SK-N-SH (cell line): ENCODE results near the gene SPTBN5. TPM values are rescaled to one million over a fixed set of nuclear protein-coding genes. Genes with fewer than 3 reads are reported as not detected.

Experiments used
- CTCF ChIA-PET: fragments of 300-600, 350-600 bp; formaldehyde crosslinking; extraction: SDS; loops from one replicate; lab custom pipeline; 2021; lab: Yijun Ruan, JAX
- POLR2A ChIA-PET: fragments of 350-600 bp; sonication (Branson Sonifier 250); formaldehyde crosslinking; extraction: SDS; loops from one replicate; lab custom pipeline; 2020; ENCODE audit warnings: antibody characterized with exemption, inconsistent platforms; lab: Yijun Ruan, JAX
- DNase-seq: peaks from one replicate; pipeline ENCODE4 v3.0.0; 2012
- H2AFZ ChIP-seq: fragments of 200-600 bp; sonication (generic); 2 replicates; pipeline ENCODE4 v1.8.1; 2016; ENCODE audit warnings: antibody characterized with exemption, mild to moderate bottlenecking, low read depth
- H3F3A ChIP-seq: fragments of 200-600 bp; sonication (generic); replicated peaks from 2 replicates; pipeline ENCODE3; 2016; ENCODE audit warnings: antibody characterized with exemption, mild to moderate bottlenecking; ENCODE audit not compliant: insufficient read depth
- H3K27ac ChIP-seq, 2 experiments: fragments of 200-500 bp in 1 of 2; fragments of 200-600 bp in 1 of 2; sonication (Bioruptor generic) in 1 of 2; sonication (generic), shearing (Covaris generic) in 1 of 2; 2 replicates each; pipeline versions ENCODE4 v1.5.1 to v1.6.1; 2014 to 2016; ENCODE audit warnings: low read depth in 2 of 2, inconsistent platforms in 1 of 2, low read length in 1 of 2, mild to moderate bottlenecking in 1 of 2, mixed read lengths in 1 of 2
- H3K27me3 ChIP-seq: fragments of 200-600 bp; sonication (generic), shearing (Covaris generic); 2 replicates; pipeline ENCODE4 v1.6.1; 2016; ENCODE audit warnings: mixed run types; ENCODE audit not compliant: insufficient read depth
- H3K36me3 ChIP-seq, 2 experiments: fragments of 200-500 bp in 1 of 2; fragments of 200-600 bp in 1 of 2; sonication (Bioruptor generic) in 1 of 2; sonication (generic) in 1 of 2; replicated peaks in 1 of 2; 2 replicates each; pipeline versions ENCODE3 to v1.5.1; 2014 to 2016; ENCODE audit warnings: low read length in 1 of 2, mild to moderate bottlenecking in 1 of 2; ENCODE audit not compliant: insufficient read depth in 2 of 2, control insufficient read depth in 1 of 2
- H3K4me1 ChIP-seq, 2 experiments: fragments of 200-500 bp in 1 of 2; fragments of 200-600 bp in 1 of 2; sonication (Bioruptor generic) in 1 of 2; sonication (generic), shearing (Covaris generic) in 1 of 2; 2 replicates each; pipeline versions ENCODE4 v1.5.1 to v1.6.1; 2014 to 2016; ENCODE audit warnings: low read depth in 1 of 2, low read length in 1 of 2, mixed run types in 1 of 2; ENCODE audit not compliant: insufficient read depth in 2 of 2, control insufficient read depth in 1 of 2
- H3K4me2 ChIP-seq: fragments of 200-600 bp; sonication (generic), shearing (Covaris generic); 2 replicates; pipeline ENCODE4 v1.6.1; 2017; ENCODE audit warnings: mixed run types
- H3K4me3 ChIP-seq, 2 experiments: fragments of 200-500 bp in 1 of 2; fragments of 200-600 bp in 1 of 2; sonication (Bioruptor generic) in 1 of 2; sonication (generic), shearing (Covaris generic) in 1 of 2; 2 replicates each; pipeline versions ENCODE4 v1.5.1 to v1.8.1; 2014 to 2016; ENCODE audit warnings: low read depth in 2 of 2, inconsistent platforms in 1 of 2, low read length in 1 of 2, mild to moderate bottlenecking in 1 of 2, mixed read lengths in 1 of 2, moderate library complexity in 1 of 2
- H3K79me2 ChIP-seq: fragments of 200-600 bp; sonication (generic); 2 replicates; pipeline ENCODE4 v1.8.1; 2017; ENCODE audit warnings: mild to moderate bottlenecking; ENCODE audit not compliant: insufficient read depth
- H3K9ac ChIP-seq: fragments of 200-600 bp; sonication (generic); 2 replicates; pipeline ENCODE4 v1.6.1; 2017; ENCODE audit warnings: mixed run types
- H3K9me2 ChIP-seq: fragments of 200-600 bp; sonication (generic); 2 replicates; pipeline ENCODE4 v1.6.1; 2017; ENCODE audit warnings: mixed run types
- H3K9me3 ChIP-seq: fragments of 200-600 bp; sonication (generic); 2 replicates; pipeline ENCODE4 v1.6.1; 2017; ENCODE audit warnings: mixed run types, mild to moderate bottlenecking, moderate library complexity
- H4K20me1 ChIP-seq: fragments of 200-600 bp; sonication (generic); 2 replicates; pipeline ENCODE4 v1.6.1; 2017; ENCODE audit warnings: mild to moderate bottlenecking, mixed run types; ENCODE audit not compliant: insufficient read depth
- CHD2 ChIP-seq: fragments of 150-350 bp; IDR thresholded peaks from 2 replicates; pipeline ENCODE4 v1.6.1; 2018; ENCODE audit warnings: low read length; ENCODE audit not compliant: partially characterized antibody
- ELF1 ChIP-seq: IDR thresholded peaks from 2 replicates; pipeline ENCODE4 v1.4.0; 2012
- EP300 ChIP-seq, 2 experiments: IDR thresholded peaks; 2 replicates each; pipeline versions ENCODE4 v1.4.0 to v1.6.1; 2012; ENCODE audit warnings: borderline replicate concordance in 1 of 2, low read depth in 1 of 2, low read length in 1 of 2
- FOXM1 ChIP-seq: IDR thresholded peaks from 2 replicates; pipeline ENCODE4 v1.4.0; 2012; ENCODE audit warnings: low read depth, mild to moderate bottlenecking
- GABPA ChIP-seq: IDR thresholded peaks from 2 replicates; pipeline ENCODE4 v1.4.0; 2012; ENCODE audit warnings: low read depth, mild to moderate bottlenecking
- GATA2 ChIP-seq: sonication (generic); formaldehyde crosslinking; IDR thresholded peaks from 2 replicates; pipeline ENCODE4 v1.5.0; 2020; ENCODE audit warnings: mild to moderate bottlenecking, missing genetic modification reagents
- MEF2A ChIP-seq: IDR thresholded peaks from 2 replicates; pipeline ENCODE4 v1.4.0; 2012; ENCODE audit warnings: low read depth, borderline replicate concordance
- NFIC ChIP-seq: IDR thresholded peaks from 2 replicates; pipeline ENCODE4 v1.4.0; 2012; ENCODE audit warnings: borderline replicate concordance
- RCOR1 ChIP-seq: fragments of 150-350 bp; IDR thresholded peaks from 2 replicates; pipeline ENCODE4 v1.6.1; 2017; ENCODE audit warnings: antibody characterized with exemption, low read length
- RFX5 ChIP-seq: IDR thresholded peaks from 2 replicates; pipeline ENCODE4 v1.6.1; 2012; ENCODE audit warnings: mild to moderate bottlenecking, improper control_type of control experiment, low read length
- RXRA ChIP-seq: IDR thresholded peaks from 2 replicates; pipeline ENCODE4 v1.4.0; 2012; ENCODE audit warnings: low read depth, mild to moderate bottlenecking, borderline replicate concordance
- SIN3A ChIP-seq: IDR thresholded peaks from 2 replicates; pipeline ENCODE4 v1.6.1; 2012; ENCODE audit warnings: low read depth, mild to moderate bottlenecking, low read length, moderate library complexity, borderline replicate concordance
- TAF1 ChIP-seq: IDR thresholded peaks from 2 replicates; pipeline ENCODE4 v1.6.1; 2012; ENCODE audit warnings: low read depth, mild to moderate bottlenecking, low read length, moderate library complexity, borderline replicate concordance
- TCF12 ChIP-seq: IDR thresholded peaks from 2 replicates; pipeline ENCODE4 v1.4.0; 2012
- YY1 ChIP-seq: IDR thresholded peaks from 2 replicates; pipeline ENCODE4 v1.4.0; 2012; ENCODE audit warnings: low read depth, mild to moderate bottlenecking
- WGBS: methylation state at CpG from one replicate; pipeline ENCODE4 v1.1.6; 2017; ENCODE audit warnings: low lambda C conversion rate; 5-methylcytosine and 5-hydroxymethylcytosine counted together
- polyA plus RNA-seq, 3 experiments: library from polyadenylated mRNA; depleted of rRNA; stranded (reverse); fragments of >200 nt; gene quantifications; 2 replicates each; pipeline ENCODE4 v1.2.3, GENCODE V29; 2012
- TF ChIP-seq, protein P1 (sequence below): IDR thresholded peaks from 2 replicates; pipeline ENCODE4 v1.6.1; 2012; ENCODE audit warnings: mild to moderate bottlenecking, low read depth, low read length, moderate library complexity
- TF ChIP-seq, protein P2 (sequence below): IDR thresholded peaks from 2 replicates; pipeline ENCODE4; 2012

The SPTBN5 gene
- polyA plus RNA-seq, 1 of the 3 experiments (the other 2 are of a cell fraction): 0.23 TPM

DNA sequence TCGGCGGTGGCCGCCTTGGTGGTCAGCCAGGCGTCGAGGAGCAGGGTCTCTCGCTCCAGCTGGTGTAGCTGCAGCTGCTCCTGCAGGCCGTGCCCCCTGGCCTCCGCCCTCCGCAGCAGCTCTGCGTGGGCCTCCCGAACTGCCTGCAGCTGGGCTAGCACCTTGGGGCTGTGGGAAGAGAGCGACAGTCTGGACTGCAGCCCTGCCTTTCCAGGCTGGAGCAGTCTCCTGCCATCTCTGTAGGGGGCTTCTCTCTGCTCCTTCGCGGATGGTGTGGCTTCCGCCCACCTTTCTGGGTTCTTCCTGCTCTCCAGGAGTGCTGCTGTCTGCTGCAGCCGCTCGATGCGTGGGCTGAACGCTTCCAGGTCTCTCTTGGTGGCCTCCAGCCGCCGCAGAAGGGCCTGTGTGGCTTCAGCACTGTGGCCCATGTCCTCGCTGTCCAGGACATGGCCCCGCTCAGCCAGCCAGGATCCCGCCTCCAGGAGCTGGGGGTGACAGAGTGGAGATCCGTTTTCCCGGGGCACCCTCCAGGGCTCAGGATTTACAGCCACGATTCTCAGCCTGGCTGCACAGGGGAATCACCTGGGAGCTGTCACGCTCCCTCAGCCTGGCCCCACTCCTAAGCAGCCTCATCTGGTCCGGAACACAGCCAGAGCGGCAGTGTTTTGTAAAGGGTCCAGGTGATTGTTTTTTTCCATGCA lies 38.4 kb downstream of the SPTBN5 start:
- peaks cover 0 to 8% of the 10 kb centered on the region in 2 experiments; a peak in 1 of 4 replicates for H3K4me1 ChIP-seq
- no peaks in the 10 kb centered on the region for H4K20me1 ChIP-seq
- no peaks in the 10 kb centered on the region for H3F3A ChIP-seq
- H3K4me2 ChIP-seq: no peak overlapping the region
- POLR2A ChIA-PET: no interaction called here
- TF ChIP-seq RXRA (no peak), SIN3A (no peak), NFIC (no peak), GABPA (no peak), ELF1 (no peak), TCF12 (no peak), TAF1 (no peak), MEF2A (no peak), CHD2 (no peak), RCOR1 (no peak), GATA2 (CRISPR knock-in tag) (no peak), EP300 (IDR thresholded peaks at IDR 0.05; ENCODE audit: borderline replicate concordance in 1 of 2, low read depth in 1 of 2, low read length in 1 of 2) (no peak)
- TF ChIP-seq, protein P1, sequence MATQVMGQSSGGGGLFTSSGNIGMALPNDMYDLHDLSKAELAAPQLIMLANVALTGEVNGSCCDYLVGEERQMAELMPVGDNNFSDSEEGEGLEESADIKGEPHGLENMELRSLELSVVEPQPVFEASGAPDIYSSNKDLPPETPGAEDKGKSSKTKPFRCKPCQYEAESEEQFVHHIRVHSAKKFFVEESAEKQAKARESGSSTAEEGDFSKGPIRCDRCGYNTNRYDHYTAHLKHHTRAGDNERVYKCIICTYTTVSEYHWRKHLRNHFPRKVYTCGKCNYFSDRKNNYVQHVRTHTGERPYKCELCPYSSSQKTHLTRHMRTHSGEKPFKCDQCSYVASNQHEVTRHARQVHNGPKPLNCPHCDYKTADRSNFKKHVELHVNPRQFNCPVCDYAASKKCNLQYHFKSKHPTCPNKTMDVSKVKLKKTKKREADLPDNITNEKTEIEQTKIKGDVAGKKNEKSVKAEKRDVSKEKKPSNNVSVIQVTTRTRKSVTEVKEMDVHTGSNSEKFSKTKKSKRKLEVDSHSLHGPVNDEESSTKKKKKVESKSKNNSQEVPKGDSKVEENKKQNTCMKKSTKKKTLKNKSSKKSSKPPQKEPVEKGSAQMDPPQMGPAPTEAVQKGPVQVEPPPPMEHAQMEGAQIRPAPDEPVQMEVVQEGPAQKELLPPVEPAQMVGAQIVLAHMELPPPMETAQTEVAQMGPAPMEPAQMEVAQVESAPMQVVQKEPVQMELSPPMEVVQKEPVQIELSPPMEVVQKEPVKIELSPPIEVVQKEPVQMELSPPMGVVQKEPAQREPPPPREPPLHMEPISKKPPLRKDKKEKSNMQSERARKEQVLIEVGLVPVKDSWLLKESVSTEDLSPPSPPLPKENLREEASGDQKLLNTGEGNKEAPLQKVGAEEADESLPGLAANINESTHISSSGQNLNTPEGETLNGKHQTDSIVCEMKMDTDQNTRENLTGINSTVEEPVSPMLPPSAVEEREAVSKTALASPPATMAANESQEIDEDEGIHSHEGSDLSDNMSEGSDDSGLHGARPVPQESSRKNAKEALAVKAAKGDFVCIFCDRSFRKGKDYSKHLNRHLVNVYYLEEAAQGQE: no peak
- TF ChIP-seq, all 33 proteins: peak for 0
- Histone ChIP-seq H3K9me3 (no peaks in the 10 kb centered on the region), H3K27ac (no peak overlapping the region), H3K27me3 (no peaks in the 10 kb centered on the region), H3K36me3 (no peaks in the 10 kb centered on the region), H3K4me3 (no peak overlapping the region), H2AFZ (no peak overlapping the region), H3K79me2 (no peaks in the 10 kb centered on the region), H3K9ac (no peak overlapping the region), H3K9me2 (no peaks in the 10 kb centered on the region)
- DNase-seq: no peak
- CTCF ChIA-PET: interaction anchor here (0.7 to 2.2 kb wide), 2 partner anchors 12 to 49 kb away, joined by 3 to 10 read pairs; no protein-coding TSS in a partner anchor
- 98% methylated on average over 5 of the region's 30 CpGs for WGBS

DNA sequence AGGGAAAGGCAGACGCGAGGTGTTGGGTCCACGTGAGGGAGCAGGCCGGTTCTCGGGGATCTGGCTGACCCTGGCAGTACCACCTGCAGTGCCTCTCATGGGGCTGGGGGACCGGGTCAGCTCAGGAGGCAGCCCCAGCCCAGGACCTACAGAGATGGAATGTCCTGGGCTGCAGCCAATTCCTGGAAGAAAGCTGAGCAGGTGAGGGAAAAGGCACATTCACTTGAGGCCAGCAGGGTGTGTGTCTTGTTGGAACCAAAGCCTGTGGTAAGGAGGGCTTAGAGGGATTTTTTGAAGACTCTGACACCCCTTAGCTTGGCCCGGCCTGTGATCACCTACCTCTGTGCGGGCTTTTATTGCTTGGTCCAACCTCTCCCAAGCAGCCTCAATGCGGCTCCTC lies 39.4 kb downstream of the SPTBN5 start:
- Histone ChIP-seq H3K79me2 (no peaks in the 10 kb centered on the region), H3K27ac (no peak overlapping the region), H3K9me3 (no peaks in the 10 kb centered on the region), H3K4me2 (no peak overlapping the region), H3K4me3 (no peak overlapping the region), H3K9ac (no peak overlapping the region), H4K20me1 (no peaks in the 10 kb centered on the region), H3K4me1 (peaks cover 0 to 13% of the 10 kb centered on the region in 2 experiments; a peak in 1 of 4 replicates), H3K9me2 (no peaks in the 10 kb centered on the region), H3F3A (no peaks in the 10 kb centered on the region), H3K36me3 (no peaks in the 10 kb centered on the region), H2AFZ (no peak overlapping the region), H3K27me3 (no peaks in the 10 kb centered on the region)
- DNase-seq: no peak
- no peak for TF ChIP-seq FOXM1
- no peak for TF ChIP-seq TAF1
- TF ChIP-seq YY1: no peak
- no peak for TF ChIP-seq RFX5
- TF ChIP-seq ELF1: no peak
- TF ChIP-seq GABPA: no peak
- TF ChIP-seq, protein P2, sequence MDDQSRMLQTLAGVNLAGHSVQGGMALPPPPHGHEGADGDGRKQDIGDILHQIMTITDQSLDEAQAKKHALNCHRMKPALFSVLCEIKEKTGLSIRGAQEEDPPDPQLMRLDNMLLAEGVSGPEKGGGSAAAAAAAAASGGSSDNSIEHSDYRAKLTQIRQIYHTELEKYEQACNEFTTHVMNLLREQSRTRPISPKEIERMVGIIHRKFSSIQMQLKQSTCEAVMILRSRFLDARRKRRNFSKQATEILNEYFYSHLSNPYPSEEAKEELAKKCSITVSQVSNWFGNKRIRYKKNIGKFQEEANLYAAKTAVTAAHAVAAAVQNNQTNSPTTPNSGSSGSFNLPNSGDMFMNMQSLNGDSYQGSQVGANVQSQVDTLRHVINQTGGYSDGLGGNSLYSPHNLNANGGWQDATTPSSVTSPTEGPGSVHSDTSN: no peak
- no peak for TF ChIP-seq MEF2A
- POLR2A ChIA-PET: no interaction called here
- CTCF ChIA-PET: interaction anchor here (2.2 kb wide), 1 partner anchor 50 kb away, joined by 10 read pairs; no protein-coding TSS in a partner anchor
- 82% methylated on average over 8 of the region's 9 CpGs for WGBS
